Body of pancreas (tissue), 4 donors: ENCODE results near the gene CNTNAP1. TPM values are rescaled to one million over a fixed set of nuclear protein-coding genes. Genes with fewer than 3 reads are reported as not detected.

Experiments
- ATAC-seq: fragments of 150-250 bp; one replicate; pipeline ENCODE4 v1.9.1; 2016
- DNase-seq, 4 donors: peaks; one replicate each; pipeline ENCODE4 v3.0.0-alpha.2; 2019
- H3K27ac ChIP-seq, 4 donors: fragments of 200-600 bp; sonication (generic); 1 replicate in 3 of 4; 2 replicates in 1 of 4; pipeline versions ENCODE4 v1.5.1 to v1.6.1; 2016 to 2019; ENCODE audit warnings: mild to moderate bottlenecking in 1 of 4, mixed read lengths in 1 of 4, moderate library complexity in 1 of 4
- H3K27me3 ChIP-seq, 2 donors: fragments of 200-600 bp; sonication (generic); one replicate each; pipeline ENCODE4 v1.6.0; 2016; ENCODE audit warnings: mild to moderate bottlenecking in 1 of 2
- H3K36me3 ChIP-seq, 2 donors: fragments of 200-600 bp; sonication (generic); replicated peaks in 1 of 2; 2 replicates each; pipeline ENCODE4 v1.5.1; 2016; ENCODE audit warnings: low read depth in 2 of 2; ENCODE audit not compliant: insufficient read depth in 1 of 2
- H3K4me1 ChIP-seq: fragments of 200-600 bp; sonication (generic); one replicate; pipeline ENCODE4 v1.6.0; 2016
- H3K4me3 ChIP-seq, 2 donors: fragments of 200-600 bp; sonication (generic); 1 replicate in 1 of 2; 2 replicates in 1 of 2; pipeline ENCODE4 v1.5.1; 2016 to 2019
- H3K9me3 ChIP-seq, 3 donors: fragments of 200-600 bp; sonication (generic); 1 replicate in 2 of 3; 2 replicates in 1 of 3; pipeline ENCODE4 v1.5.1; 2016
- POLR2A ChIP-seq, 3 donors: fragments of 450-650 bp; IDR thresholded peaks; one replicate each; pipeline ENCODE4 v1.6.1; 2016; ENCODE audit warnings: antibody characterized with exemption in 3 of 3, mild to moderate bottlenecking in 2 of 3
- WGBS, 2 donors: methylation state at CpG; one replicate each; pipeline ENCODE4 v1.1.5; 2017; 5-methylcytosine and 5-hydroxymethylcytosine counted together
- intact Hi-C: fragments of 100-400 bp; cut with DNase I; formaldehyde crosslinking; loops from one replicate; pipeline ENCODE4 v1.15.1; 2023
- total RNA-seq, 2 donors: library from RNA; depleted of rRNA; stranded (reverse); fragments of >200 nt; gene quantifications; one replicate each; pipeline ENCODE4 v1.1.0, GENCODE V29; 2016
- TF ChIP-seq, protein P1 (sequence below), 7 experiments: fragments of 450-650 bp in 4 of 7; fragments of 200-600 bp in 3 of 7; sonication (generic) in 3 of 7; IDR thresholded peaks; one replicate each; pipeline ENCODE4 v1.5.1; 2016 to 2019; ENCODE audit warnings: antibody characterized with exemption in 7 of 7

The CNTNAP1 gene
- total RNA-seq, 2 donors from 2014 or later, result 4.9 to 6.7 TPM

DNA sequence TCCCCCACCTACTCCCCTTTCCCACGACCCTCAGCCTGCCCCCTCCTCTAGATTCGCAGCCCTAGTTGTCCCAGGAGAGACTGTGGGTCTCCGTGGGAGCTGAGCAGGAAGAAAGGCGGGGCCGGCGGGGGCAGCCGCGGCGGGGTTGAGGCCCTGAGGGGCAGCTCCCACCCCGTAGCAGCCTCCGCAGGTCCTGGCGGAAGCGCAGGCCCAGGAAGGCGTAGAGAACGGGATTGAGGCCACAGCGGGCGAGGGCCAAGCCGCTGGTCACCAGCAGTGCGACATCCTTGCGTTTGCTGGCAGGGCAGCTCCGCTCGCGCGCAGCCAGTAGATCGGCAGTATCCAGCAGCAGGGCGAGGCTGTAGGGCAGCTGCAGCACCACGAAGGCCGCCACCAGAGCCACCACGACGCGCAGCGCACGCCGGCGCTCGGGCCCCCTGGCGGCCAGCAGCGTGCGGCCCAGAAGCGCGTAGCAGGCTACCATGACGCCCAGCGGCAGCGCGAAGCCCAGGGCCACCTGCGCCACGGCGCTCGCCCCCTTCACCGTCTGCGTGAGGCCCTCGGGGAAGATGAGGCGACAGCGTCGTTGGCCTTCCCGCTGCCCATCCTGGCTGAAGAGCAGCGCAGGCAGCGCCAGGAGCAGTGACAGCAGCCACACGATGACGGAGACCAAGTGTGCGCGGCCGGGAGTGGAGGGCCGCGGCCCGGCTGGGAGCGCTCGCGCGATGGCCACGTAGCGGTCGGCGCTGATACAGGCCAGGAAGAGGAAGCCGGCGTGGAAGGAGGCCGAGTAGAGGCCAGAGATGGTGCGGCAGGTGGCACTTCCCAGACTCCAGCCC is 2.6 kb upstream of the CNTNAP1 start:
- Histone ChIP-seq H3K36me3 (no peaks in the 10 kb centered on the region), H3K27ac (peak overlapping the region; percentile 86 to 97 (median 90)), H3K4me1 (peaks cover 59% of the 10 kb centered on the region), H3K9me3 (no peaks in the 10 kb centered on the region), H3K4me3 (no peak overlapping the region), H3K27me3 (no peaks in the 10 kb centered on the region)
- ATAC-seq, result peak; percentile 23
- TF ChIP-seq POLR2A (IDR thresholded peaks at IDR 0.05), result peak; percentile 31 to 57 (median 50)
- TF ChIP-seq, protein P1, sequence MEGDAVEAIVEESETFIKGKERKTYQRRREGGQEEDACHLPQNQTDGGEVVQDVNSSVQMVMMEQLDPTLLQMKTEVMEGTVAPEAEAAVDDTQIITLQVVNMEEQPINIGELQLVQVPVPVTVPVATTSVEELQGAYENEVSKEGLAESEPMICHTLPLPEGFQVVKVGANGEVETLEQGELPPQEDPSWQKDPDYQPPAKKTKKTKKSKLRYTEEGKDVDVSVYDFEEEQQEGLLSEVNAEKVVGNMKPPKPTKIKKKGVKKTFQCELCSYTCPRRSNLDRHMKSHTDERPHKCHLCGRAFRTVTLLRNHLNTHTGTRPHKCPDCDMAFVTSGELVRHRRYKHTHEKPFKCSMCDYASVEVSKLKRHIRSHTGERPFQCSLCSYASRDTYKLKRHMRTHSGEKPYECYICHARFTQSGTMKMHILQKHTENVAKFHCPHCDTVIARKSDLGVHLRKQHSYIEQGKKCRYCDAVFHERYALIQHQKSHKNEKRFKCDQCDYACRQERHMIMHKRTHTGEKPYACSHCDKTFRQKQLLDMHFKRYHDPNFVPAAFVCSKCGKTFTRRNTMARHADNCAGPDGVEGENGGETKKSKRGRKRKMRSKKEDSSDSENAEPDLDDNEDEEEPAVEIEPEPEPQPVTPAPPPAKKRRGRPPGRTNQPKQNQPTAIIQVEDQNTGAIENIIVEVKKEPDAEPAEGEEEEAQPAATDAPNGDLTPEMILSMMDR (IDR thresholded peaks at IDR 0.05), result peak; percentile 83 to 98 (median 90)
- peak; percentile 83 to 86 (median 85) for DNase-seq
- WGBS, 2 donors, result 7% methylated on average over 57 of the region's 78 CpGs; no CpG with 5 or more reads in 1 of the 2 donors
- intact Hi-C loops, result loop anchor here (5.0 kb wide), 2 partner anchors 62 to 102 kb away; partner anchors contain the start of gene PSMC3IP

DNA sequence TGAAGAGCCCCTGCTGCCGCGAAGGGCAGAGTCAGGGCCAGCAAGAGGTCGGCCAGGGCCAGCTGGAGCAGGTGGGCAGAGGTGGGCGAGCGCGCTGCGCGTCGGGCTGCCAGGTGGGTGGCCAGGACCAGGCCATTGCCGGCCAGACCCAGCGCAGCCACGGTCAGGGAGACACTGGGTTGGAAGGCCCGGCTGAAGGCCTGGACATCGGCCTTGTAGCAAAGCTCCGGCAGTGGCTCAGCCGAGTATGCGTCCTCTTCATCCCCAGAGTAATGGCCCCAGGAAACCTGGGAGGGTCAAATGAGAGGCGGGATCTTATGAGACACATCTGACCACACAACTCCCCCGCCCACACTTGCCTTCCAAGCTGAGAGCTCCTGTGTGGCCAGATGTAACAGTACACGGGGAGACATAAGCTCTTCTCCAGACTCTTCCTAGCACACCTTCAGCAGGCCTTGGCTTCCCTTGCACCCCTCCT is 2.0 kb upstream of the CNTNAP1 start:
- H3K27ac ChIP-seq, result peak overlapping the region; percentile 86 to 97 (median 90)
- intact Hi-C loops, result loop anchor here (5.0 kb wide), 2 partner anchors 63 to 103 kb away; partner anchors contain the start of gene PSMC3IP
- DNase-seq (peak in 2 of 4 donors; percentile 16 to 28), ATAC-seq (no peak)
- H3K4me3 ChIP-seq, result no peak overlapping the region
- no peaks in the 10 kb centered on the region for H3K27me3 ChIP-seq
- WGBS, 2 donors, result 76 to 88% methylated on average over 10 to 20 of the region's 20 CpGs
- H3K36me3 ChIP-seq, result no peaks in the 10 kb centered on the region
- peaks cover 52% of the 10 kb centered on the region for H3K4me1 ChIP-seq
- no peaks in the 10 kb centered on the region for H3K9me3 ChIP-seq
- TF ChIP-seq POLR2A (IDR thresholded peaks at IDR 0.05), result no peak
- TF ChIP-seq, protein P1 (IDR thresholded peaks at IDR 0.05), result no peak

DNA sequence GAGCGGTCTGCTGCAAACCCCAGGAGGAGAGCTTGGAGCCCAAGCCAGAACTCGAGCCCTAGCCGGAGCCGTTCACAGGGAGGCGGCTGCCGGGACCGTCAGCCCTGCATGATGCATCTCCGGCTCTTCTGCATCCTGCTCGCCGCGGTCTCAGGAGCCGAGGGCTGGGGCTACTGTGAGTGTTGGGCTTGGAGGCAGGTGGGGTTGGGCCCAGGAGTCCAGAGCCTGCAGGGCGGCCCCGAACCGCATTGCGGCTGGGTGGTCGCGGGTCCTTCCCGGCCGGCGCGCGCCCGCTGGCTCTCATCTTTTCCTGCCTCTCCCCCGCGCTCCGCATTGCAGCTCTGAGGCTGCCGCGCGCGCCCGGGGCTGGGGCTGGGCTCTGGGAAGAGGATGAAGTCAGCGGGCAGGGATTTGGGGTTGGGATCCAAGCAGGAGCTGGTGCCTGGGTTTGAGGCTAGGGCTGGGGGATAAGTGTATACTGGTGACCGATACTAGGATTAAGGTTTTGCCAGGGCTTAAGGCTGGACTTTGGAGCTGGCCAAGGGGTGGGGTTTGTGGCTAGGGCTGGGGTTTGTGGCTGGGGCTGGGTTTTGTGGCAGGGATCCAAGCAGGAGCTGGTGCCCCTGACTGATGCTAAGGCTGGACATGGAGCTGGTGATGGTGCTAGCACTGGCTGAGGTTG is 532 bp downstream of the CNTNAP1 start:
- peak in 2 of 4 donors; percentile 31 to 33 for DNase-seq
- ATAC-seq, result no peak
- intact Hi-C loops, result loop anchor here (5.0 kb wide), 2 partner anchors 66 to 106 kb away; partner anchors contain the start of gene PSMC3IP

DNA sequence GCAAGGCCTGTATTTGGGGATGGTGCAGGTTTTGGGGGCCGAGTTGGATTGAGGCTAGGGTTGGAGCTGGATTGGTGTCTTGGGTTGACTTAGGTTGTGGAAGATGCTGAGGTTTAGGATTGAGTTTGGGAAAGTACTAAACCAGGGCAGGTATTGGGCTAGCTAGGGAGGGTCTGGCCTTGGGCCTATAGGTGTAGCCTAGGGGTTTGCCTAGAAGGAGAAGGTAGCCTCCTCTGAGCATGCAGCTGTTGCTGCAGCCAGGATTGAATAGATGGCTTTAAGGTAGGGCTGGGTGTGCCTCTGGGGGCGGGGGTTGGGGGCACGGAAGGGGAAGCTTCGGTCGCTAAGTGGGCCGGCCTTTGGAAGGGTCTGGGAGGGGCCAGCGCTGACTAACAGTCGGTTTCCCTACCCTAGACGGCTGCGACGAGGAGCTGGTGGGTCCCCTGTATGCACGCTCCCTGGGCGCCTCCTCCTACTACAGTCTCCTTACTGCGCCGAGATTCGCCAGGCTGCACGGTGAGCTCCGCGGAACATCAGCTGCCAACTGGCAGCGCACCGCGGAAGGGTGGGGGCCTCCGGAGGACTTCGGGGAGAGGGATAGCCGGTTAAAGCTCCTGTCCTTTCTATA is 1.2 kb downstream of the CNTNAP1 start:
- Histone ChIP-seq H3K36me3 (no peaks in the 10 kb centered on the region), H3K9me3 (no peaks in the 10 kb centered on the region), H3K27ac (peak overlapping the region in 3 of 4 donors; percentile 25 to 48 (median 38)), H3K4me3 (no peak overlapping the region), H3K27me3 (no peaks in the 10 kb centered on the region), H3K4me1 (peaks cover 42% of the 10 kb centered on the region)
- peak in 3 of 4 donors; percentile 25 to 61 (median 57) for DNase-seq
- WGBS, 2 donors, result 24 to 44% methylated on average over 10 to 25 of the region's 25 CpGs
- TF ChIP-seq, protein P1 (IDR thresholded peaks at IDR 0.05), result no peak
- no peak for TF ChIP-seq POLR2A (IDR thresholded peaks at IDR 0.05)
- ATAC-seq, result no peak
- intact Hi-C loops, result loop anchor here (5.0 kb wide), 2 partner anchors 66 to 106 kb away; partner anchors contain the start of gene PSMC3IP

More for the DNA sequence above, 532 bp downstream of the CNTNAP1 start:
- H3K36me3 ChIP-seq, result no peaks in the 10 kb centered on the region
- peaks cover 44% of the 10 kb centered on the region for H3K4me1 ChIP-seq
- 7 to 8% methylated on average over 31 to 34 of the region's 34 CpGs for whole genome bisulfite sequencing, 2 donors
- no peak overlapping the region for H3K27ac ChIP-seq
- H3K9me3 ChIP-seq, result no peaks in the 10 kb centered on the region
- no peak overlapping the region for H3K4me3 ChIP-seq
- TF ChIP-seq, protein P1 (IDR thresholded peaks at IDR 0.05), result no peak
- TF ChIP-seq POLR2A (IDR thresholded peaks at IDR 0.05), result no peak
- H3K27me3 ChIP-seq, result no peaks in the 10 kb centered on the region
